ENCODE data around the gene ID2. TPM values are rescaled to one million over a fixed set of nuclear protein-coding genes. Genes with fewer than 3 reads are reported as not detected.

Gene ID2
- total RNA-seq, 4 donors from 2014 or later = 165 to 949 (median 312) TPM

DNA sequence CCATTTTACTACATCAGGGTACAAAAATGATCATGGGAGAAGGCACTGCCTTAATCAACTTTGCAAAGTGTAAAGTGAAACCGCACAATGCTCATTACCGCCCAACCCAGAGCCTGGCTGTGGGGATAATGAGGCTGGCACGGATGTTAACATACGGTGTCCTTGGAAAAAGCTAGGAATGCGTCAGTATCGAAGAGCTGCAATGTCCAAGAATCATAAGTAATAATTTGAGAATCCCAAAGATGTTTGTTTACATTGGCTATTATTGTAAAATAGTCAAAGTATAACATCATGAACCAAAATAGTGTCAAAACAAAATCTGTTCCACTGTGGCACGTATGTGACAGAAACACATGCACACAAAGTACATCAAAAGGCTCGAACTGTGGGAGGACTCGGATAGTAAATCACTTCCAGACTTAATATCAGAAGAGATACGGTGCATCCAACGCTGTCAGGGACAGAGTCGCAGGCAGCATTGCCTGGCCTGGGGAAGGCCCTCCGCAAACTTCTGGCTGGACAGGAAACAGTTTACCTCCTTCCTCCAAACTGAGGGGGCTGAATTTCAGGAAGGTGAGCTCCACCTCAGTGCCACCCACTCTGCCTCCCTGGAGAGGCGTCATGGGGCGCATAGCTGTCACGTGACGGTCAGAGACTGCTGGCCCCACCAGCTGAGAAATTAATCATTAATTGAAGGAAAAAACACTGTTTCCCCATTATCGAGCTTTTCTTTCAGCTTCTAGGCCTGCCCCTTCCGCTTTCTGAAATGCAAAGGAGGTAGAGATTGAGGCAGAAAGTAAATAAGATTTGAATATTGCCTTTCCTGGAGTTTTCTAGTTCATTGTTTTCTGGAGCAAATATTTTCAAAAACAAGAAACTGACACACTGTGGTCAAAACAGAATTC lies 1.8 kb upstream of the ID2 start:
- ATAC-seq (ENCODE audit: low FRiP score) = no peak
- TF ChIP-seq CTCF (IDR thresholded peaks at IDR 0.05) = no peak
- no peak for DNase-seq (ENCODE audit: low spot score)

GRCh38 chr2:8680822-8681760 lies 765 bp upstream of the ID2 start:
- ATAC-seq (ENCODE audit: low FRiP score) (no peak), DNase-seq (ENCODE audit: low spot score) (peak; percentile 74)
- no peak for TF ChIP-seq CTCF (IDR thresholded peaks at IDR 0.05)

GRCh38 chr2:8682719-8683667 lies 1.1 kb downstream of the ID2 start:
- DNase-seq (ENCODE audit: low spot score) (no peak), ATAC-seq (ENCODE audit: low FRiP score) (no peak)
- TF ChIP-seq CTCF (IDR thresholded peaks at IDR 0.05) = no peak

GRCh38 chr2:8684540-8684877 lies 2.7 kb downstream of the ID2 start:
- no peak for TF ChIP-seq CTCF (IDR thresholded peaks at IDR 0.05)
- ATAC-seq (ENCODE audit: low FRiP score) = peak; percentile 3
- DNase-seq (ENCODE audit: low spot score) = no peak

DNA sequence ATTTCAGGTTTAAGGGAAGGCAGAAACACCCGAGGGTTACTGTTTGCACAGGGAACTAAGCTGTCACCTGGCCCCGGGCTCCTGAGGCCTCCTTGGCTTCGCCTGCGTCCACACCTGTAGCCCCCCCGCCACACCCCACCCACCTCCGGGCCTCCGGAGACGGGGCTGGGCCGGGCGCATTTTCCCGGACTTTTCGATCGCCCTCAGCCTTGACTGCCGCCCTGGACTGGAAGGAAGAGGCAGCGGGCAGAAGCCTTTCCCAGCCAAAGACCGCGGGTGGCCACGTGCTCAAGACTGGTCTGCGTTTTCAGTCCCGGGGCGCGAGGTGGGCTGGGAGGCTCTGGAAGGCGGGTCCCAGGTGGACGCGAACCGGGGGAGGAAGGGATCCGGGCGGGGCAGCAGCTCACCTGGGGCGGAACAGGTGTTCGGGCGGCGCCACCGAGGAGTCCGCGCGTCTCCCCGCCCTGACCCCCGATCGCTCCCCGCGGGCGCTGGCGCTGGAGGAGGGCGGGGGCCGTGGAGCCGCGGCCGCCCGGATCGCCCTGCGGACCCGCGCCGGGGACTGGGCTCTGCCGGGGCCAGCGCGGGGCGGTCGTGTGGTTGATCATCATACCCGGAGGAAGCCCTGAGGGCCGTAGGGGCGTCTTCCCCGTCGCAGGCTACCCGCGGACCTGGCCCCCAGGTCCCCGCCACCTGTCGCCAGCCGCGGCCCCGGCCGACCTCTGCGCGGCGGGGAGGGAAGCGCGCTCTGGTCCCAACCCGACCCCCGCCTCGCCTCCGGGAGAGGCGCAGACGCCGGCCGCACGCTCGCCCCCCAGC lies 3.2 kb downstream of the ID2 start:
- DNase-seq (ENCODE audit: low spot score) = peak; percentile 63
- peak; percentile 49 for ATAC-seq (ENCODE audit: low FRiP score)
- TF ChIP-seq CTCF (IDR thresholded peaks at IDR 0.05) = no peak

Measured in omental fat pad (tissue), 4 donors.